Mucosa of descending colon (tissue), 3 donors: ENCODE measurements around the gene VIPR2. TPM values are rescaled to one million over a fixed set of nuclear protein-coding genes. Genes with fewer than 3 reads are reported as not detected.

Experiments
- ATAC-seq: fragments of 200-7000 bp; cut with Tn5 transposase; one replicate; pipeline ENCODE4 v1.9.1; 2020; ENCODE audit warnings: mild to moderate bottlenecking, moderate library complexity
- DNase-seq, 3 donors: peaks; one replicate each; pipeline ENCODE4 v3.0.0-alpha.2; 2020
- H3K36me3 ChIP-seq: fragments of 200-600 bp; one replicate; pipeline ENCODE4 v1.8.0; 2021; ENCODE audit warnings: low read depth, mild to moderate bottlenecking
- H3K4me1 ChIP-seq: fragments of 200-600 bp; one replicate; pipeline ENCODE4 v1.8.0; 2021; ENCODE audit warnings: low read depth, mild to moderate bottlenecking
- H3K4me3 ChIP-seq: fragments of 200-600 bp; one replicate; pipeline ENCODE4 v1.8.0; 2021; ENCODE audit warnings: mild to moderate bottlenecking
- H3K9me3 ChIP-seq: fragments of 200-600 bp; one replicate; pipeline ENCODE4 v1.8.0; 2021; ENCODE audit warnings: mild to moderate bottlenecking
- CTCF ChIP-seq: fragments of 200-600 bp; IDR thresholded peaks from one replicate; pipeline ENCODE4 v1.8.0; 2022; ENCODE audit warnings: antibody characterized with exemption, mild to moderate bottlenecking
- intact Hi-C, 2 donors: fragments of 100-400 bp; cut with DNase I in 1 of 2; cut with micrococcal nuclease in 1 of 2; formaldehyde crosslinking; loops; one replicate each; pipeline versions ENCODE4 v1.11.0 to v1.11.1; 2022; cut with DNase I, micrococcal nuclease
- total RNA-seq, 3 donors: library from RNA; stranded (reverse); fragmentation: NEBNext Ultra II Directional in 2 of 3; extraction: Animal tissue kit (Norgen Biotek cat#: 25700) in 2 of 3; gene quantifications; one replicate each; pipeline versions ENCODE4 v1.2.1 to v1.2.4, GENCODE V29; 2021 to 2023
- donor health status: DM: no; HTN: no; CAD: no; lungs with moderate emphysema.
- donor health status: DM: no; HTN: no; CAD: no.
- donor health status: DM: no; HTN: yes; CAD: no.

Gene VIPR2
- total RNA-seq, 3 donors from 2014 or later, result 0.58 to 19.8 (median 2.4) TPM

- Histone ChIP-seq H3K36me3 (no peaks in the 10 kb centered on the region), H3K4me1 (no peaks in the 10 kb centered on the region), H3K4me3 (no peak overlapping the region), H3K9me3 (no peaks in the 10 kb centered on the region)
- no peak for DNase-seq
- no peak for ATAC-seq
- no peak for TF ChIP-seq CTCF
- intact Hi-C loops, result no loop called here
These were observed 22.4 kb downstream of the VIPR2 start for GRCh38 chr7:159122276-159122675.

GRCh38 chr7:159121476-159121875 is 23.2 kb downstream of the VIPR2 start:
- Histone ChIP-seq H3K36me3 (no peaks in the 10 kb centered on the region), H3K4me1 (no peaks in the 10 kb centered on the region), H3K9me3 (no peaks in the 10 kb centered on the region), H3K4me3 (no peak overlapping the region)
- DNase-seq, result no peak
- no peak for ATAC-seq
- TF ChIP-seq CTCF, result no peak
- intact Hi-C loops, result no loop called here

- Histone ChIP-seq H3K36me3 (no peaks in the 10 kb centered on the region), H3K4me1 (no peaks in the 10 kb centered on the region), H3K9me3 (no peaks in the 10 kb centered on the region), H3K4me3 (no peak overlapping the region)
- ATAC-seq (no peak), DNase-seq (no peak)
- intact Hi-C loops, result no loop called here
- TF ChIP-seq CTCF, result no peak
These were observed 23.6 kb downstream of the VIPR2 start for GRCh38 chr7:159121068-159121467.

- no peaks in the 10 kb centered on the region for H3K4me1 ChIP-seq
- DNase-seq, result no peak
- TF ChIP-seq CTCF, result no peak
- H3K9me3 ChIP-seq, result no peaks in the 10 kb centered on the region
- no peak overlapping the region for H3K4me3 ChIP-seq
- no peak for ATAC-seq
- intact Hi-C loops, result no loop called here
- no peaks in the 10 kb centered on the region for H3K36me3 ChIP-seq
These were observed 24.1 kb downstream of the VIPR2 start for GRCh38 chr7:159120540-159120919.

GRCh38 chr7:159119851-159120539 is 24.7 kb downstream of the VIPR2 start:
- intact Hi-C loops, result no loop called here
- Histone ChIP-seq H3K9me3 (no peaks in the 10 kb centered on the region), H3K4me3 (no peak overlapping the region), H3K36me3 (no peaks in the 10 kb centered on the region), H3K4me1 (no peaks in the 10 kb centered on the region)
- ATAC-seq (no peak), DNase-seq (no peak)
- no peak for TF ChIP-seq CTCF
